K562 (cell line): ENCODE results near the gene CEP295NL.

Source experiments
- CBX5 ChIP-seq: IDR thresholded peaks from 2 replicates; pipeline ENCODE4 v1.6.1; 2014; ENCODE audit warnings: low read depth, borderline replicate concordance
- MED1 ChIP-seq: sonication (generic); formaldehyde crosslinking; IDR thresholded peaks from 2 replicates; pipeline ENCODE4 v1.8.1; 2023; ENCODE audit warnings: missing genetic modification reagents, borderline replicate concordance
- NR3C1 ChIP-seq: sonication (generic); formaldehyde crosslinking; IDR thresholded peaks from 2 replicates; pipeline ENCODE4 v1.8.1; 2022; ENCODE audit warnings: missing genetic modification reagents
- PBX2 ChIP-seq, 2 experiments: IDR thresholded peaks in 1 of 2; conservative IDR thresholded peaks in 1 of 2; 2 replicates each; pipeline ENCODE4 v1.6.1; 2016; ENCODE audit warnings: low read depth in 2 of 2, mild to moderate bottlenecking in 1 of 2, missing compliant biosample characterization in 1 of 2, missing genetic modification characterization in 1 of 2, moderate library complexity in 1 of 2
- RAD21 ChIP-seq, 2 experiments: fragments of 250-450 bp in 1 of 2; fragments of 450-650 bp in 1 of 2; sonication (Bioruptor Pico) in 1 of 2; formaldehyde crosslinking in 1 of 2; IDR thresholded peaks in 1 of 2; conservative IDR thresholded peaks in 1 of 2; 2 replicates each; pipeline versions ENCODE4 v1.4.0 to v1.8.0; 2020 to 2022; ENCODE audit warnings: mild to moderate bottlenecking in 2 of 2, moderate library complexity in 1 of 2
- RBBP5 ChIP-seq: fragments of 200-600 bp; sonication (generic); IDR thresholded peaks from 2 replicates; pipeline ENCODE4 v1.6.1; 2012; ENCODE audit warnings: borderline replicate concordance, mild to moderate bottlenecking, low read length, control low read depth, inconsistent platforms; ENCODE audit not compliant: insufficient read depth, poor library complexity, severe bottlenecking
- SMAD1 ChIP-seq: fragments of 150-350 bp; IDR thresholded peaks from 2 replicates; pipeline ENCODE4 v1.6.1; 2014; ENCODE audit warnings: low read length, low read depth; ENCODE audit not compliant: partially characterized antibody
- TAF1 ChIP-seq: IDR thresholded peaks from 2 replicates; pipeline ENCODE4 v1.6.1; 2011; ENCODE audit warnings: mild to moderate bottlenecking, low read length, moderate library complexity; ENCODE audit not compliant: insufficient read depth, control insufficient read depth, severe bottlenecking; ENCODE audit errors: extremely low read depth
- ZNF143 ChIP-seq: sonication (generic); formaldehyde crosslinking; IDR thresholded peaks from 2 replicates; pipeline ENCODE4 v1.9.0; 2022; ENCODE audit warnings: mild to moderate bottlenecking, missing genetic modification reagents
- ZNF24 ChIP-seq: fragments of 450-650 bp; IDR thresholded peaks from 2 replicates; pipeline ENCODE4 v1.6.1; 2016
- ZNF644 ChIP-seq: fragments of 200-800 bp; sonication (Bioruptor generic); IDR thresholded peaks from 2 replicates; pipeline ENCODE4 v1.6.1; 2016; ENCODE audit warnings: low read depth, missing genetic modification characterization, missing compliant biosample characterization
- TF ChIP-seq, protein P1 (sequence below): fragments of 250-450 bp; sonication (Bioruptor Pico); IDR thresholded peaks from 2 replicates; pipeline ENCODE4 v1.5.1; 2021; ENCODE audit warnings: mild to moderate bottlenecking
- TF ChIP-seq, protein P2 (sequence below): sonication (generic); formaldehyde crosslinking; IDR thresholded peaks from 2 replicates; pipeline ENCODE4 v1.8.1; 2023; ENCODE audit warnings: mild to moderate bottlenecking, missing genetic modification reagents

GRCh38 chr17:78925662-78926555 lies 22.9 kb upstream of the CEP295NL start:
- TF ChIP-seq TAF1 = no peak
- TF ChIP-seq, protein P1, sequence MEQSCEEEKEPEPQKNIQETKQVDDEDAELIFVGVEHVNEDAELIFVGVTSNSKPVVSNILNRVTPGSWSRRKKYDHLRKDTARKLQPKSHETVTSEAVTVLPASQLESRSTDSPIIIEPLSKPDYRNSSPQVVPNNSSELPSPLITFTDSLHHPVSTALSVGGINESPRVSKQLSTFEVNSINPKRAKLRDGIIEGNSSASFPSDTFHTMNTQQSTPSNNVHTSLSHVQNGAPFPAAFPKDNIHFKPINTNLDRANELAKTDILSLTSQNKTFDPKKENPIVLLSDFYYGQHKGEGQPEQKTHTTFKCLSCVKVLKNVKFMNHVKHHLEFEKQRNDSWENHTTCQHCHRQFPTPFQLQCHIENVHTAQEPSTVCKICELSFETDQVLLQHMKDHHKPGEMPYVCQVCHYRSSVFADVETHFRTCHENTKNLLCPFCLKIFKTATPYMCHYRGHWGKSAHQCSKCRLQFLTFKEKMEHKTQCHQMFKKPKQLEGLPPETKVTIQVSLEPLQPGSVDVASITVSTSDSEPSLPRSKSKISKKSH = no peak
- TF ChIP-seq RAD21 (CRISPR knock-in tag; conservative IDR thresholded peaks at IDR 0.05 in 1 of 2, IDR thresholded peaks at IDR 0.05 in 1 of 2) = no peak
- TF ChIP-seq, protein P2, sequence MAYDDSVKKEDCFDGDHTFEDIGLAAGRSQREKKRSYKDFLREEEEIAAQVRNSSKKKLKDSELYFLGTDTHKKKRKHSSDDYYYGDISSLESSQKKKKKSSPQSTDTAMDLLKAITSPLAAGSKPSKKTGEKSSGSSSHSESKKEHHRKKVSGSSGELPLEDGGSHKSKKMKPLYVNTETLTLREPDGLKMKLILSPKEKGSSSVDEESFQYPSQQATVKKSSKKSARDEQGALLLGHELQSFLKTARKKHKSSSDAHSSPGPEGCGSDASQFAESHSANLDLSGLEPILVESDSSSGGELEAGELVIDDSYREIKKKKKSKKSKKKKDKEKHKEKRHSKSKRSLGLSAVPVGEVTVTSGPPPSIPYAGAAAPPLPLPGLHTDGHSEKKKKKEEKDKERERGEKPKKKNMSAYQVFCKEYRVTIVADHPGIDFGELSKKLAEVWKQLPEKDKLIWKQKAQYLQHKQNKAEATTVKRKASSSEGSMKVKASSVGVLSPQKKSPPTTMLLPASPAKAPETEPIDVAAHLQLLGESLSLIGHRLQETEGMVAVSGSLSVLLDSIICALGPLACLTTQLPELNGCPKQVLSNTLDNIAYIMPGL = no peak
- TF ChIP-seq ZNF143 = no peak
- TF ChIP-seq RBBP5 = no peak
- no peak for TF ChIP-seq ZNF644
- no peak for TF ChIP-seq MED1 (CRISPR knock-in tag)
- no peak for TF ChIP-seq CBX5
- no peak for TF ChIP-seq SMAD1
- no peak for TF ChIP-seq ZNF24
- no peak for TF ChIP-seq NR3C1 (CRISPR knock-in tag)
- TF ChIP-seq PBX2 (CRISPR knock-in tag; IDR thresholded peaks at IDR 0.05; ENCODE audit: low read depth) = no peak
- no peak for TF ChIP-seq PBX2 (tag; conservative IDR thresholded peaks at IDR 0.05; ENCODE audit: low read depth)
